Ishikawa (cell line): ENCODE results near the gene ZFP91.

Source experiments
- EP300 ChIP-seq: IDR thresholded peaks from 2 replicates; pipeline ENCODE4 v1.6.1; 2012; ENCODE audit warnings: borderline replicate concordance
- NFIC ChIP-seq: IDR thresholded peaks from 2 replicates; pipeline ENCODE4 v1.6.1; 2012
- RAD21 ChIP-seq: IDR thresholded peaks from 2 replicates; pipeline ENCODE4 v1.6.1; 2012; ENCODE audit warnings: low read depth
- TAF1 ChIP-seq: IDR thresholded peaks from 2 replicates; pipeline ENCODE4 v1.6.1; 2012; ENCODE audit warnings: low read depth, mild to moderate bottlenecking
- TCF12 ChIP-seq: IDR thresholded peaks from 2 replicates; pipeline ENCODE4 v1.6.1; 2012; ENCODE audit warnings: low read depth
- TEAD4 ChIP-seq: IDR thresholded peaks from 2 replicates; pipeline ENCODE4 v1.6.1; 2012

DNA sequence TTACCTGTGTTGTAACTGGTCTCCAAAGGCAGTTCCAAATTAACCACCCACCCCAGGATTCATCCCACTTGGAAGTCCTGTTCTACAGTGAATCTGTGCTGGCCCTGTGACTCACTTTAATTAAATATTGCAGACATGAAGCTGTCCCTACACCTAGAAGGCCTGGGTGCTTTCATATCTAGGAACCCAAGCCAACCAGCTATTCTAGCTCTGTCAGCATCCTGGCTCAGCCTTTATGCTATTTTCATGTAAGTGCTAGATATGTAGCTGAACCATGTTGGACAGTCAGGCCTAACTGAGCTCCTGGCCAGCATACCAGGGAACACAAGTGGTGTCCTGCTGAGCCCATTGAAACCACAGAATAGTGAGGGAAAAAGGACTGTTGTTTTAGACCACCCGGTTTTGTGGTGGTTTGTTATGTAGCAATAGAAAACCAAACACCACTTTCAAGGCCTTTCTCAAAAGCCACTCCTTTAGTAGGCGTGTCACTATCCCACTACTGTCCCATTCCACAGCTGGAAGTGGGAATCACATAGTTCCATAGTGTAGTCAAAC lies 73.9 kb downstream of the ZFP91 start:
- no peak for TF ChIP-seq TAF1
- TF ChIP-seq NFIC = no peak
- TF ChIP-seq TCF12 = no peak
- TF ChIP-seq TEAD4 = no peak
- TF ChIP-seq RAD21 = no peak
- TF ChIP-seq EP300 = no peak
